Mammary epithelial cell (primary cell): ENCODE measurements around the gene TTC28.

Experiments
- EZH2 ChIP-seq: IDR thresholded peaks from 2 replicates; pipeline ENCODE4 v1.6.1; 2012; ENCODE audit warnings: low read length, inconsistent platforms, borderline replicate concordance
- TF ChIP-seq, protein P1 (sequence below), 2 donors: IDR thresholded peaks in 1 of 2; conservative IDR thresholded peaks in 1 of 2; 2 replicates each; pipeline ENCODE4 v1.5.1; 2011 to 2012; ENCODE audit warnings: inconsistent platforms in 2 of 2, low read length in 2 of 2, mild to moderate bottlenecking in 2 of 2, control low read depth in 1 of 2, low read depth in 1 of 2; ENCODE audit not compliant: insufficient read depth in 1 of 2; ENCODE audit errors: extremely low read depth in 1 of 2

DNA sequence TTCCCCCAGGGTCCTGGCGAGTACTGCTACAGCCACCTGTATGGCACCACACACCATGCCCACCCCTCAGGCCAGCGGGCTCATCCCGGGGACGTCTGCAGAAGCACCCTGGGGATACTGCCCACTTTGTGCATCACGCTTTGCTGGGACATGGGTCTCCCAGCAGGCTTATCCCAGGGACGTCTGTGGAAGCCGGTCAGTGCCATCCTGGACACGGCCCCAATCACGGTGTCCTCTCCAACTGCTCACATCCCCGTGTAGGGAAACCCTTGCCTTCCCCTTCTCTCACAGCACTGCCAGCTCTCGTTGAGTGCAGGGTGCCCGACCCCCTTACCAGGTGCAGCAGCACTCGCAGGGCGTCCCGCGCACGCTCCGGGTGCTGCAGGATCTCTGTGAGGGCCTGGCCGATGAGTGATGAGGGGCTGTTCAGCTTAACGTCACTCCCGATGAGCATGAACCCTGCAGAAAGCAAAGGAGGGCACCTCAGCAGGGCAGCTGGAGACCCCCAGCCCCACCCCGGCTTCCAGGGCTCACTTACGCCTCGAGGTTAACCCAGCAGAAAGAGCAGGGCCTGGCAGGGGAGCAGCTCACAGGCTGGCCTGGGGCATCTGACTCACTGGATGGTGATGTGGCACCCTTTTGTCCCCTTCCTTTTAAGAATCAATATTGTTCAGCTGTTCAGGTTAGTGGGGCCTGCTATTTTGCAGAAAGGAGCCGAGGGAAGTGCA, 683.7 kb downstream of the TTC28 start:
- TF ChIP-seq, protein P1, sequence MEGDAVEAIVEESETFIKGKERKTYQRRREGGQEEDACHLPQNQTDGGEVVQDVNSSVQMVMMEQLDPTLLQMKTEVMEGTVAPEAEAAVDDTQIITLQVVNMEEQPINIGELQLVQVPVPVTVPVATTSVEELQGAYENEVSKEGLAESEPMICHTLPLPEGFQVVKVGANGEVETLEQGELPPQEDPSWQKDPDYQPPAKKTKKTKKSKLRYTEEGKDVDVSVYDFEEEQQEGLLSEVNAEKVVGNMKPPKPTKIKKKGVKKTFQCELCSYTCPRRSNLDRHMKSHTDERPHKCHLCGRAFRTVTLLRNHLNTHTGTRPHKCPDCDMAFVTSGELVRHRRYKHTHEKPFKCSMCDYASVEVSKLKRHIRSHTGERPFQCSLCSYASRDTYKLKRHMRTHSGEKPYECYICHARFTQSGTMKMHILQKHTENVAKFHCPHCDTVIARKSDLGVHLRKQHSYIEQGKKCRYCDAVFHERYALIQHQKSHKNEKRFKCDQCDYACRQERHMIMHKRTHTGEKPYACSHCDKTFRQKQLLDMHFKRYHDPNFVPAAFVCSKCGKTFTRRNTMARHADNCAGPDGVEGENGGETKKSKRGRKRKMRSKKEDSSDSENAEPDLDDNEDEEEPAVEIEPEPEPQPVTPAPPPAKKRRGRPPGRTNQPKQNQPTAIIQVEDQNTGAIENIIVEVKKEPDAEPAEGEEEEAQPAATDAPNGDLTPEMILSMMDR (conservative IDR thresholded peaks at IDR 0.05 in 1 of 2, IDR thresholded peaks at IDR 0.05 in 1 of 2; ENCODE audit: extremely low read depth in 1 of 2, insufficient read depth in 1 of 2, low read depth in 1 of 2, low read length in 2 of 2) = no peak
- no peak for TF ChIP-seq EZH2
